ENCODE measurements around the gene RBMS1. TPM values are rescaled to one million over a fixed set of nuclear protein-coding genes. Genes with fewer than 3 reads are reported as not detected.

The RBMS1 gene
- total RNA-seq, 1 experiment from 2014 or later, result 61.9 TPM

DNA sequence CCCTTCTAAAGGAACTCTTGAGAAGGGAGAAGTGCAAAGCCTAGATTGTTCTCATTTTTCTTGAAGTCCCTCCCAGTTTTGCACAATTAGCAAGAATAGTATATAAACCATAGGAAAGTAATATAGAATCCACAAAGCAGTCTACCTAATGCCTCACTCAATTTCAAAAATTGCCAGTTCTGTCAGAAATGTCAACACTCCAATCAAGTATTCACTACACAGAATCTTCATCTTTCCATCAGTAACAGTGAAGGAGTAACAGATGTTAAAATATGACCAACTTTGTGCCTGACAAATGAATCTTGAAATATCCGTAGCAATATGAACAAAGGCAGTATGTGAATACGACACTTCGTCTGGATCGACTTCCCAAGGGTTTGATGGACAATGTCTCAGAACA, 56.3 kb downstream of the RBMS1 start:
- no peak for DNase-seq
- no TSS peak for BruUV-seq (replicated peaks)
- Mint-ChIP-seq H3K27me3 (ENCODE audit: unreplicated experiment) (no peaks in the 10 kb centered on the region), H3K27ac (ENCODE audit: unreplicated experiment) (no peak overlapping the region), H3K4me1 (ENCODE audit: low read depth, unreplicated experiment) (peaks cover 15% of the 10 kb centered on the region), H3K36me3 (ENCODE audit: insufficient read depth, unreplicated experiment) (no peaks in the 10 kb centered on the region), H3K4me3 (ENCODE audit: low read depth, unreplicated experiment) (no peak overlapping the region), H3K9me3 (ENCODE audit: low read depth, unreplicated experiment) (no peaks in the 10 kb centered on the region)
- TF ChIP-seq, protein P1, sequence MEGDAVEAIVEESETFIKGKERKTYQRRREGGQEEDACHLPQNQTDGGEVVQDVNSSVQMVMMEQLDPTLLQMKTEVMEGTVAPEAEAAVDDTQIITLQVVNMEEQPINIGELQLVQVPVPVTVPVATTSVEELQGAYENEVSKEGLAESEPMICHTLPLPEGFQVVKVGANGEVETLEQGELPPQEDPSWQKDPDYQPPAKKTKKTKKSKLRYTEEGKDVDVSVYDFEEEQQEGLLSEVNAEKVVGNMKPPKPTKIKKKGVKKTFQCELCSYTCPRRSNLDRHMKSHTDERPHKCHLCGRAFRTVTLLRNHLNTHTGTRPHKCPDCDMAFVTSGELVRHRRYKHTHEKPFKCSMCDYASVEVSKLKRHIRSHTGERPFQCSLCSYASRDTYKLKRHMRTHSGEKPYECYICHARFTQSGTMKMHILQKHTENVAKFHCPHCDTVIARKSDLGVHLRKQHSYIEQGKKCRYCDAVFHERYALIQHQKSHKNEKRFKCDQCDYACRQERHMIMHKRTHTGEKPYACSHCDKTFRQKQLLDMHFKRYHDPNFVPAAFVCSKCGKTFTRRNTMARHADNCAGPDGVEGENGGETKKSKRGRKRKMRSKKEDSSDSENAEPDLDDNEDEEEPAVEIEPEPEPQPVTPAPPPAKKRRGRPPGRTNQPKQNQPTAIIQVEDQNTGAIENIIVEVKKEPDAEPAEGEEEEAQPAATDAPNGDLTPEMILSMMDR (IDR thresholded peaks at IDR 0.05; ENCODE audit: unreplicated experiment), result no peak
- intact Hi-C loops (cut with micrococcal nuclease; ENCODE audit: unreplicated experiment), result no loop called here
- CTCF ChIA-PET, result interaction anchor here (0.7 kb wide), 1 partner anchor 28 kb away, joined by 4 read pairs; no protein-coding TSS in a partner anchor

DNA sequence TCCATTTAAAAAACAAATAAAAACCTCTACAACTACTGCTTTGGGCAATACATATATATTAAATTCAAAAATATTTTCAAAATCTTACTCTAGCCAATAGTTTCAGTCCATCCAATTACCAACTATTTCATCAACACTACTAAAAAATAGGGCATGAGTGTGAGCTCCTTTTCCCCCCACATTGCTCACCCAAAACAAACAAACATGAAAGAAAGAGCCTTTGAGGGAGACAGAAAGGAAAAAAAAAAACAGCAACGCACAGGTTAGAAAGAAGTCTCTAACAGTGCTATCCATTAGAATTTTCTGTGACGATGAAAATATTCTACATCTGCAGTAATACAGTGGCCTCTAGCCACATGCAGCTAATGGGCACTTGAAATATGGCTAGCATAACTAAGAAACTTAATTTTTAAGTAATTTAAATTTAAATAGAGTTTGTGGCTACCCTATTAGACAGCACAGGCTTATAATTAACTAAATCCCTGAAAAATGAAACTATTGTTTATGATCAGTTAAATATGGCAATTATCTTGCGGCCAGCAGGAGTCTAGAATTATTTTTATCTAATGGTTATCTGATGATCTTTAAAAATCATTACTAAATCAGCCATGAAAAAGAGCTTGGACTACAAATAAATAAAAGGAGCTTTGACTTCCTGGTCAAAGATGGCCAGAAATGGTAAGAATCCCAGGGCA, 59.2 kb downstream of the RBMS1 start:
- Mint-ChIP-seq H3K9me3 (ENCODE audit: low read depth, unreplicated experiment) (no peaks in the 10 kb centered on the region), H3K36me3 (ENCODE audit: insufficient read depth, unreplicated experiment) (no peaks in the 10 kb centered on the region), H3K27me3 (ENCODE audit: unreplicated experiment) (no peaks in the 10 kb centered on the region), H3K4me1 (ENCODE audit: low read depth, unreplicated experiment) (peaks cover 33% of the 10 kb centered on the region), H3K27ac (ENCODE audit: unreplicated experiment) (peak overlapping the region; percentile 23), H3K4me3 (ENCODE audit: low read depth, unreplicated experiment) (no peak overlapping the region)
- intact Hi-C loops (cut with micrococcal nuclease; ENCODE audit: unreplicated experiment), result no loop called here
- TF ChIP-seq, protein P1 (IDR thresholded peaks at IDR 0.05; ENCODE audit: unreplicated experiment), result no peak
- CTCF ChIA-PET, result interaction anchor here (0.5 to 2.8 kb wide), 4 partner anchors 52 to 536 kb away, joined by 3 to 12 read pairs (median 4); no protein-coding TSS in a partner anchor
- DNase-seq, result no peak
- no TSS peak for BruUV-seq (replicated peaks)

DNA sequence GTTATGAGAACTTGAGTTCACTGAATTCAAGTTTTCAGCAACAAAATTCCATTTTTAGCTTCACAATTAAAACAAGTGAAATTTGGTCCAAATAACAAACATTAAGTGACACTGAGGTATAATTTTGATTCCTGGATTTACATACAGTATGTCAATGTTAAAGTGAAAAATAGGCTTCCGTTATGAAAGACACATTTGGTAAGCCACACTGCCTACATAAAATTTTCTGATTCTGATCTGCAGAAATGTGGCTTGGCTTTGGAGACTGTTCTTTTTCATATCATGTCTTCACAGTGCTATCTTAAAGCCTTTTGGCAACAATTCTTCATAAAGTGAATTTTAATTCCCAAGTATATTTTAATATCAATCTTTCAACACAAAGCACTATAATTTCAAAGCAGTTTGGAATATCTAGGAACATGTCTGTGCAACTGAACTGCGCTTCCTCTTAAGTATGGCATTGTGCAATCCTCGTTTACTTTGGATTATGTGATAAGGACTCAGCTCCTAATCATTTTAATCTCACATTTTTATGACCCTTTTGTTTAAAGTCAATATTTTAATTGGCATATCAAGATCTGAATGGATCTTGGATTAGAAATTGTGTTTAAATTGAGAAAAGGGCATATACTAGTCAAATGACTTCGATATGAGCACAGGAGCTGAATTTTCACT, 60.0 kb downstream of the RBMS1 start:
- TF ChIP-seq, protein P1 (IDR thresholded peaks at IDR 0.05; ENCODE audit: unreplicated experiment), result no peak
- no peaks in the 10 kb centered on the region for H3K9me3 Mint-ChIP-seq (ENCODE audit: low read depth, unreplicated experiment)
- H3K4me3 Mint-ChIP-seq (ENCODE audit: low read depth, unreplicated experiment), result no peak overlapping the region
- H3K4me1 Mint-ChIP-seq (ENCODE audit: low read depth, unreplicated experiment), result peaks cover 33% of the 10 kb centered on the region
- intact Hi-C loops (cut with micrococcal nuclease; ENCODE audit: unreplicated experiment), result loop anchor here (2.0 kb wide), 1 partner anchor 319 kb away; no protein-coding TSS in a partner anchor
- H3K27ac Mint-ChIP-seq (ENCODE audit: unreplicated experiment), result peak overlapping the region; percentile 23
- no peaks in the 10 kb centered on the region for H3K36me3 Mint-ChIP-seq (ENCODE audit: insufficient read depth, unreplicated experiment)
- no peak for DNase-seq
- no peaks in the 10 kb centered on the region for H3K27me3 Mint-ChIP-seq (ENCODE audit: unreplicated experiment)
- CTCF ChIA-PET, result interaction anchor here (0.6 to 2.8 kb wide), 3 partner anchors 51 to 537 kb away, joined by 3 to 12 read pairs (median 5); no protein-coding TSS in a partner anchor
- no TSS peak for BruUV-seq (replicated peaks)

DNA sequence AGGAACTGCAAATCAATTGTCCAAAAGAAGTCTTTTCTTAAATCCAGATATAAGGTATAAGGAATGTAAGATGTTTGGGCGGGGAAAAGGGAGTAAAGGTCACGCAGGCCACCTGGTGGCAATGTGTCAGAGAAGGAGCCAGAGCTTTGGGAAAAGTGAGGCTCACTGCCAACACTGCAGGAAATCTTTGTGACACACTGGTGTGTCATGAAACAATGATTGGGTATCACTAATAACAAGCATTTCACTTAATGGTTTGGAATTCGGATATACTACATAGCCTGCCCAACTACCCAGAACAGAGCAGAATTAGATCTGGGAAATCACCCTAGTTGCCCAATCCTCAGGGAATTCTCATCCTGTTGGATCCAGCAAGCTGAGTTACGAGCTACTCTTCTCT, 61.0 kb downstream of the RBMS1 start:
- Mint-ChIP-seq H3K4me3 (ENCODE audit: low read depth, unreplicated experiment) (no peak overlapping the region), H3K27ac (ENCODE audit: unreplicated experiment) (no peak overlapping the region), H3K4me1 (ENCODE audit: low read depth, unreplicated experiment) (peaks cover 33% of the 10 kb centered on the region), H3K36me3 (ENCODE audit: insufficient read depth, unreplicated experiment) (no peaks in the 10 kb centered on the region), H3K27me3 (ENCODE audit: unreplicated experiment) (no peaks in the 10 kb centered on the region), H3K9me3 (ENCODE audit: low read depth, unreplicated experiment) (no peaks in the 10 kb centered on the region)
- no TSS peak for BruUV-seq (replicated peaks)
- DNase-seq, result peak; percentile 26
- CTCF ChIA-PET, result interaction anchor here (0.6 to 2.8 kb wide), 3 partner anchors 54 to 538 kb away, joined by 3 to 12 read pairs (median 5); no protein-coding TSS in a partner anchor
- intact Hi-C loops (cut with micrococcal nuclease; ENCODE audit: unreplicated experiment), result loop anchor here (2.0 kb wide), 1 partner anchor 320 kb away; no protein-coding TSS in a partner anchor
- TF ChIP-seq, protein P1 (IDR thresholded peaks at IDR 0.05; ENCODE audit: unreplicated experiment), result no peak

Measured in Calu3 (cell line).